ENCODE results near the gene TTC23.

DNA sequence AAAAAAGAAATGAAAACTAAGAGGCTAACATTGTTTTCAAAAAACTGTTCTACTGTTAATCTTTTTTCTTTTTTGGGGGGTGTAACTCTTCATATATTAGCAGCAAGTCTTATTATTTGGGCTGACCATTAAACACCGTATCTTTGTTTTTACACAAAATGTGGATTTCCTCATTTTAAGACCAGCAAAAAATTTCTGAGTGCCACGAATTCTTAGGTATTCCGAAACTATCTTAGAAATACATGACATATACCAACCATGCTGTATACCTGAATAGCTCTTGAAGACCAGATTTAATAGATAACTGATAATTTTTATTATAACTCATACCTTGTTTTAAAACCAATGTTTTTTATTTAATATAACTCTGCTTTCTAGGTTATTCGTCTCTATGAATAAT lies 620 bp upstream of the TTC23 start:
- no peak for TF ChIP-seq SIN3A (IDR thresholded peaks at IDR 0.05; ENCODE audit: borderline replicate concordance, insufficient read depth, low read length)
- TF ChIP-seq, protein P1, sequence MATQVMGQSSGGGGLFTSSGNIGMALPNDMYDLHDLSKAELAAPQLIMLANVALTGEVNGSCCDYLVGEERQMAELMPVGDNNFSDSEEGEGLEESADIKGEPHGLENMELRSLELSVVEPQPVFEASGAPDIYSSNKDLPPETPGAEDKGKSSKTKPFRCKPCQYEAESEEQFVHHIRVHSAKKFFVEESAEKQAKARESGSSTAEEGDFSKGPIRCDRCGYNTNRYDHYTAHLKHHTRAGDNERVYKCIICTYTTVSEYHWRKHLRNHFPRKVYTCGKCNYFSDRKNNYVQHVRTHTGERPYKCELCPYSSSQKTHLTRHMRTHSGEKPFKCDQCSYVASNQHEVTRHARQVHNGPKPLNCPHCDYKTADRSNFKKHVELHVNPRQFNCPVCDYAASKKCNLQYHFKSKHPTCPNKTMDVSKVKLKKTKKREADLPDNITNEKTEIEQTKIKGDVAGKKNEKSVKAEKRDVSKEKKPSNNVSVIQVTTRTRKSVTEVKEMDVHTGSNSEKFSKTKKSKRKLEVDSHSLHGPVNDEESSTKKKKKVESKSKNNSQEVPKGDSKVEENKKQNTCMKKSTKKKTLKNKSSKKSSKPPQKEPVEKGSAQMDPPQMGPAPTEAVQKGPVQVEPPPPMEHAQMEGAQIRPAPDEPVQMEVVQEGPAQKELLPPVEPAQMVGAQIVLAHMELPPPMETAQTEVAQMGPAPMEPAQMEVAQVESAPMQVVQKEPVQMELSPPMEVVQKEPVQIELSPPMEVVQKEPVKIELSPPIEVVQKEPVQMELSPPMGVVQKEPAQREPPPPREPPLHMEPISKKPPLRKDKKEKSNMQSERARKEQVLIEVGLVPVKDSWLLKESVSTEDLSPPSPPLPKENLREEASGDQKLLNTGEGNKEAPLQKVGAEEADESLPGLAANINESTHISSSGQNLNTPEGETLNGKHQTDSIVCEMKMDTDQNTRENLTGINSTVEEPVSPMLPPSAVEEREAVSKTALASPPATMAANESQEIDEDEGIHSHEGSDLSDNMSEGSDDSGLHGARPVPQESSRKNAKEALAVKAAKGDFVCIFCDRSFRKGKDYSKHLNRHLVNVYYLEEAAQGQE (IDR thresholded peaks at IDR 0.05; ENCODE audit: insufficient read depth in 1 of 2, low read depth in 2 of 2, low read length in 2 of 2): no peak
- no peak for TF ChIP-seq TAF1 (IDR thresholded peaks at IDR 0.05; ENCODE audit: borderline replicate concordance, insufficient read depth, low read length)
- no peak for TF ChIP-seq POLR2AphosphoS5 (IDR thresholded peaks at IDR 0.05; ENCODE audit: low read depth, low read length)

Measured in PFSK-1 (cell line).